GM19238 (cell line): ENCODE data around the gene FBLIM1.
"Not testable (repeated sequence)": the region's sequence is repeated elsewhere in the genome, so short reads cannot be mapped to it uniquely, and the experiment has no call there.

ENCODE experiments used
- DNase-seq: peaks from one replicate; pipeline ENCODE4 v3.0.0; 2011; ENCODE audit warnings: low spot score; ENCODE audit not compliant: insufficient read length

Gene FBLIM1

DNA sequence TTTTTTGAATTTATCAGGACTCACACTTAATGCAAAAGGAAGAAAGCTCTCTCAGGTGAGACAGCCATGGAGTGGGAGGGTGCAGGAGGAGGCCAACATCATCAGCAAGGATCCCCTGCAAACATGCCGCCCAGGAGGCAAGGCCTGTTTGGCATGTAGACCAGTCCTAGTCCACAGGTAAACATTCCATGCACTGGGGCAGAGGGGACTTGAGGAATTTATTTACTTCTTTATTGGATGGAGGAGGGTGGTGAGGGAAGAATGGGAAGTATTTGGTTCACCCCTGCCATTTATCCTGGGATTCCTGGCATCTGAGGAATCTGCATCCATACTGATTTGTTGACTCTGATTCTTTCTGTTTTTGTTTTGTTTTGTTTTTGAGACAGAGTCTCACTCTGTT, 50.4 kb downstream of the FBLIM1 start:
- no peak for DNase-seq

DNA sequence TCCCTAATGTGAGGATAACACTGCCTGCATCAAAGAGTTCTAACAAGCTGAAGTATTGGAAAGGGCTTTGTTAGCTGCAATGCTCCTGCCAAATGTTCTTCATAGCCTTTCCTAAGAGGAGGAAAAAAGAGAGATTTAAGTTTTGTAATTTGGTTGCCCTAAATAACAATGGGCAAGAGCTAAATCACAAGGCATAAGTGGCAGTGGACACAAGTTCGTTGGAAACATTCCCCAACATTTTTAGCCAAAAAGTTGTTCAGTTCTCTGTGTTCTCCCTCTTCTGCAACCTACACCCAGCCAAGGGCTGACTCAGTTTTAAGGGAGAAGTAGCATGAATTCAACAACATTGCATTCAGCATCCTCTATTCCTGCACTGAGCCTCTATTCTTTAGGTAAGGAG, 51.5 kb downstream of the FBLIM1 start:
- DNase-seq, result no peak

DNA sequence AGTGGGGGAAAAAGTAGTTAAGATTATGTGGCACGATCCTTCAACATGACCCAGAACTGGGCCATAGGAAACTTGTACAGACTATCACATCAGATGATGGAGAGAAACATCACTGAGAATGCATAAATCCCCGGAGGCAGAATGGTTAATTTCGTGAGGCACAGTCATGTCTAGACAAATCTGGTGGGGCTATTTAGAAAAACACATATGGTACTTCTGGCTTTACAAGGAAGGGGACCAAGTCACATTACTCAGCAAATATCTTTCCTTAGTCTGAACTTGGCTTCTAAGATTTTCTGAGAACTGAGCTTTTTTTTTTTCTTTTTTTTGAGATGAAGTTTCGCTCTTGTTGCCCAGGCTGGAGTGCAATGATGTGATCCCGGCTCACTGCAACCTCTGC, 58.1 kb downstream of the FBLIM1 start:
- DNase-seq, result no peak

DNA sequence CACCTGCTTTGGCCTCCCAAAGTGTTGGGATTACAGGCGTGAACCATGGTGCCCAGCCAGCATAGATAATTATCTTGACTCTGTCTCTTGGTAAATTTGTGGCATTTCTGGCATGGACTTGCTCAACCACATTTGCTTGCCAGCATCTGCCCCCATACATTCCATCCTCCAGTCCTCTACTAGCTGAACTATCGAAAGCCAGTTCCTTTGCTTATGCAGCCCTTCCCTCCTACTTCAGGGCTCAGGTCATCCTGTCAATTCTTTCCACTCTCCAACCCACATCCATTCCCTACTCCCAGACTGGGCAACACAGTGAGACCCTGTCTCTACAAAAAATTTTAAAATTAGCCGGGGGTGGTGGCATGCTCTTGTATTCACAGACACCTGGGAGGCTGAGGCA, 61.9 kb downstream of the FBLIM1 start:
- DNase-seq, result no peak

DNA sequence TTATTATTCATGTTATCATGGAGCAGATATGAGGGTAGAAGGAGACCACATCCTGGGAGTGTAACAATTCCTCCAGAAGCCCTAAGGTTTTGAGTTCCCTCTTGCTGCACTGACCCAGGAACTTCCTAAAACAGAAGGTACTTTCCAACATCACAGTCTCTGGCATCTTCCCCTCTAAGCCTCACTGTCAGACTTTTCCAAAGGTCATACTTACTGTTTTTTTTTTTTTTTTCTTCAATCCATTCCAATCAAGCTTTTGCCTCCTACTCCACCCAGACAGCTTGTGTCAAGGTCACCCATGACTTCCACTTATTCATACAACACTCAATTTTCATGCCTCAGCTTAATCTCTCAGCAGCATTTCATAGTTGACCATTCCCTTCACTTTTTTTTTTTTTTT, 67.2 kb downstream of the FBLIM1 start:
- DNase-seq, result no peak

DNA sequence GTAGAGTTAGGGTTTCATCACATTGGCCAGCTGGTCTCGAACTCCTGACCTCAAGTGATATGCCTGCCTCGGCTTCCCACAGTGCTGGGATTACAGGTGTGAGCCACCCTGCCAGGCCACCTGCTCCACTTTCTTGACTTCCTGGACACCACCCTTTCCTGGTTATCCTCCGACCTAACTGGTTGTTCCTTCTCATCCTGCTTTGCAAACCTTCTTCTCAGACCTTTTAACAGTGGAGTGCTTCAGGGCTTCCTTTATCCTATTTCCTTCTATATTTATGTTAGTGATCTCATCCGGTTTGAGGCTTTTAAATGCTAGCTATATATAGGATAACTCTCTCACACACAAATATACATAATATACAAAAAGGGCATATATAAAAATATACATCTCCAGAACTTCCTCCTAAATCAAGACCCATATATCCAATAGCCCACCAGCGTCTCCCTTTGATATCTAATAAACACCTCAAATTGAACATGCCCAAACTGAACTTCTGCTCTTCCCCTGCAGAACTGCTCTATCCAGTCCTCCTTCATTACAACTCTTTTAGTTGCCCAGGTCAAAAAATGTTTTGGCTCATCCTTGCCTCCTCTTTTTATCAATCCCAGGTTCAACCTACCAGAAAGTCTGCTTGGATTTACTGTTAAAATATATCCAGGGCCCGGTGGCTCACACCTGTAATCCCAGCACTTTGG, 68.4 kb downstream of the FBLIM1 start:
- DNase-seq, result no peak

DNA sequence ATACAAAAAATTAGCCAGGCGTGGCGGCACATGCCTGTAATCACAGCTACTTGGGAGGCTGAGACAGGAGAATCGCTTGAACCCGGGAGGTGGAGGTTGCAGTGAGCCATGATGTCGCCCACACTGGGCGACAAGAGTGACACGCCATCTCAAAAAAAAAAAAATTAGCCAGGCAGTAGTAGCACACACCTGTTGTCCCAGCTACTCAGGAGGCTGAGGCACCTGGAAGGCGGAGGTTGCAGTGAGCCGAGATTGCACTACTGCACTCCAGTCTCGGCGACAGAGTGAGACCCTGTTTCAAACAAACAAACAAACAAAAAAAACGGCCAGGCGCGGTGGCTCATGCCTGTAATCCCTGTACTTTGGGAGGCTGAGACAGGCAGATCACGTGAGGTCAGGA, 69.0 kb downstream of the FBLIM1 start:
- not testable (repeated sequence) for DNase-seq

DNA sequence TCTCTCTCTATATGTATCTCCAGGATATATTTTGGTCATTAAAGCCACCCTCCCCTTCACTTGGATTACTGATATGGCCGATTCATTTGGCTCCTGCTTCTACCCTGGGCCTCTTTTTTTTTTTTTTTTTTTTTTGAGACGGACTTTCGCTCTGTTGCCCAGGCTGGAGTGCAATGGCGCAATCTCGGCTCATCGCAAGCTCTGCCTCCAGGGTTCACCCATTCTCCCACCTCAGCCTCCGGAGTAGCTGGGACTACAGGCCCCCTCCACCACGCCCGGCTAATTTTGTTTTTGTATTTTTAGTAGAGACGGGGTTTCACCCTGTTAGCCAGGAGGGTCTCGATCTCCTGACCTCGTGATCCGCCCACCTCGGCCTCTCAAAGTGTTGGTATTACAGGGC, 70.3 kb downstream of the FBLIM1 start:
- not testable (repeated sequence) for DNase-seq

DNA sequence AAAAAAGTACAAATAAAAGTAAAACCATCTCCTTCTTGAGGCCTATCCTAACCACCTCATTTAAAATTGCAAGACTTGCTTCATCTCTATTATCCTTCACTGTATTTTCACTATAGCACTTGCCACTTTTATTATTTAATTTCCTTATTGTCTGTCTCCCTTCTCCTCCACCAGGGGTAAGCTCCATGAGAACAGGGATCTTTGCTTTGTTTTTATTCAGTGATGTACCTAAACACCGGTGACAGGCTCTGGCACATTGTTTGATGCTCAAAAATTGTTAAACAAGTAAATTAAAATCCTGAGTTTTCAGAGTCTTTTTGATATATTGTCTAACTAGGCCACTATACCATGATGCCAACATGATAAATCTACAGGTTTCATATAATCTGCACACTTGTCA, 71.7 kb downstream of the FBLIM1 start:
- DNase-seq, result no peak

DNA sequence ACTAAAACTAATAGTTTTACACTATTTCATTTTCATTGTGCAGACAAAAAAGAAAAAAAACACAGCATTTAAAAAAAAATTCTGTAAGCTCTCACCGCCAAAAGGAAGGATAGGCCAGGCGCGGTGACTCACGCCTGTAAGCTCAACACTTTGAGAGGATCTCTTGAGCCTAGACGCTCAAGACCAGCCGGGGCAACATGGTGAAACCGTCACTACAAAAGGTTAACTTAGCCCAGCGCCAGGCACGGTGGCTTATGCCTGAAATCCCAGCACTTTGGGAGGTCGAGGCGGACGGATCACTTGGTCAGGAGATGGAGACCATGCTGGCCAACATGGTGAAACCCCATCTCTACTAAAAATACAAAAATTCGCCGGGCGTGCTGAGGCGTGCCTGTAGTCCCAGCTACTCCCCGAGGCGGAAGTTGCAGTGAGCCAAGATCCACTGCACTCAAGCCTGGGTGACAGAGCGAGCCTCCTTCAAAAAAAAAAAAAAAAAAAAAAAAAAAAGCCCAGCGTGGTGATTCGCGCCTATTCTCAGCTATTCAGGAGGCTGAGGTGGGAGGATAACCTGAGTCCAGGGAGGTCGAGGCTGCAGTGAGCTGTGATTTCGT, 74.6 kb downstream of the FBLIM1 start:
- no peak for DNase-seq

DNA sequence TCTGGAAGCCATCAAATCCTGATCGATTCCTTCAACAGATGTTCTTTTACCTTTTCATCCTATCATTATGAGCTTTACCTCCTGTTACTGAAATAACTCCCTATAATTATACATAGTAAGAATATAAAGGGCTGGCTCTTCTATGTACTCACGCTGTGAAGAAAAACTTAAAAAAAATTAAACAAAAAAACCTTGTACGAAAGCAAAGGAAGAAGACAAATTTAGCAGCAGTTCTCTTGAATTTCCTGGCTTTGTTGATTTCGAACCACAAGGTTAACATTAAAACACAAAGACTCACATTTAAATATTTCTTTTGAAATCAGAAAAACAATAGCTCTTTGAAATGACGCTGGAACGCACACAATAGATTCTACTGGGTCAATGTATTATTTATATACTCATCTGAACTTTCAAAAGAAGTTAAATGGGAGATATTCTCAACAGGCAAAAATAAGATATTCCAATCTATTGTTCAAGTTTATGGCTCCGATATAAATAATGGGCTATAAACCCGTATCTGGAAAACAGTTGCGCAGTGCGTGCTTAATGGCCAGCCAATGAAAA, 75.3 kb downstream of the FBLIM1 start:
- no peak for DNase-seq

DNA sequence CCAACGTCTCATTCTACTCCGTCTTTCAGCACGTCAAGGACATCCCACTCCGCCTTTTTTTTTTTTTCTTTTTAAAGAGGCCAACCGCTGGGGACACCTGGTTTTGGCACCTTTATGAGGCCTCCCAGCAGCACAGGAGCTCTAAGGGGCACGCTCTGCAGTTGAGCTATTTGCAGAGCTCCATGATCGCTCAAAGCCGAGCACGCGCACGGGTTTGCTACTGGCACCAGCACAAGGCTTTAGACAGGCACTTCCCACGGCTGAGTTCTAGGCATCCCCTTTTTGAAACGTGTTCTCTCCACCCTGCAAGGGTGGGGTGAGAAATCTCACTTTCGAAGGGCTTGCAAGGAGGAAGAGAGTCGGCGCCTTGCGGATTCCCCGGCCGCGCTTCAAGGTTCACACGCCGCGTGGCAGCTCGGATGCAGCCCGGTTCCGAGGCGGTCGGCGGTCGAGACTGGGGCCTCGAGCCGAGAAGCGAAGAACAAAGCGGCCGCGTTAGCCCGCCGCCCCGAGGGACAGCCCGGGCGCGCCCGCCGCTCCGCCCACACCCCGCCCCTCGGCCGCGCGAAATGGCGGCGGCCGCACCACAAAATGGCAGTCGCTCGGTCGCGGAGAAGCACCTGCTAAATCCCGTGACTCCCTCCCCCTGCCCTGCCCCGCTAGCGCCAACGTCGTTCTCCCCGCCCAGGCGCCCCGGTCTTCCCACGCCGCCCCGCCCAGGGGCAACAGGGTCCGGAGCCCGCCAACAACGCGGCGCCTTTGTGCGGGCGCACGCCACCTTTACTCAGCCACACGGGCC, 76.0 kb downstream of the FBLIM1 start:
- peak; percentile 72 for DNase-seq

DNA sequence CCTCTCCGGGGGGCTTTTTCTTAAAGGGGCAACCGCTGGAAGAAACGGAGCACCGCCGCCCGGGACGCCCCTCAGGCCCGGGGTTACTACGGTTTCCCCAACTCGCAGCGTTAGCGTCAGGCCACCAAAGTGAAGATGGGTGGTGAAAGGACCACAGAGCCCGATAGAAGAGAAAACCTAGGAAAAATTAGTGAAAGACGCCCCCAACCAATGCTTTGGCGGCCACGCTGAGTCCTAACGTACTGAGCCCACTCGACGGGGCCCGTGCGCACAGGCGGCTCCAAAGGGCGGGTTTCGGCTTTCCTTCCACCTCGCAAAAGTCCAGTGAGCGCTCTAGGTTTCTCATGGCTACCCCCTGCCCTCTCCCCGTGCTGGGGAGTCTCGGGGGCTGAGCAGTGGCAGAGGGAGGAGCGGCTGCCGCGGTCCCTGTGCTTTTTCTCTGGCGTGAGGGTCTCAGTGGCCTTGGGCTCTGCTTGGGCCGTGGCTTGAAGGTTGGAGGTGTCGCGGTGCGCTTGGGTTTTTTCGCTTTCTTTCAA, 76.7 kb downstream of the FBLIM1 start:
- no peak for DNase-seq

DNA sequence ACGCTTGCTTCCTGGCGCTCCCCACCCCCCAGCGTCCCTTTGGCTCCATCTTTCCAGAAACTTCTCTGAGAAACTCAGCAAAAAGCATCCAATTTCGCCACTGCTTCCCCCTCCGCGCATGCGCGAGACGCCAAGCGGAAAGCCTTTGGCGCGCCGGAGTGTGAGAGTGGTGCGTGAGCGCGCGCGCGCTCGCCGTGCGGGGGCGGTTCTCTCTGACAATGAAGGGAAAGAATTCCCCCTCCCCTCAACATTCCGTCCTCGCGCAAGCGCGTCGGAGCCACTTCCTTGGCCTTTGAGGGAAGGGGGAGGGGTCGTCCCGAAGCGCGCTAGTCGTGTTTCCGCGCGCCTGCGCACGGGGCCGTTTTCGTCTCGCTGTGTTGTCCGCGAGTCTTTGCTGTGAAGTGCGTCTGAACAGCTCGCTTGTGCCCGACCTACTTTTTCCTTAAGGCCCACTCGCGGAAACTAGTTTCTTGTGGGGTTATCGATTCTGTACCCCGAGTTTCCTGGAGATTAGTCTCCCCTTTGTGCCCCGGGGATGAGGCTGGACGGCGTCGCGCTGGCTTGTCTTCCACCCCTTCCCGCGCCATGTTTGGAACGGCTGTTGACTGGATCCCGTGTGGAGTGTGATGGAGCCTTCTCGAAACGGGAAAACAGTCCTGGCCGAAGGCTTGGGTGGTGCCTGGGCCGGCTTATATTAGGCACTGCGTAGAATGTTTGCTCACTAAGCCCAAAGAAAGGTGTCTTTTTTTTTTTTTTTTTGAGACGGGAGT, 77.3 kb downstream of the FBLIM1 start:
- peak; percentile 79 for DNase-seq
